ENCODE data around the gene CARMIL1.

GRCh38 chr6:25555188-25555587 lies 276.0 kb downstream of the CARMIL1 start:
- TF ChIP-seq JUND (IDR thresholded peaks at IDR 0.05; ENCODE audit: low read depth, low read length) (no peak), HCFC1 (IDR thresholded peaks at IDR 0.05; ENCODE audit: low read length) (no peak), POLR2A (IDR thresholded peaks at IDR 0.05; ENCODE audit: low read depth, low read length) (no peak), EGR1 (IDR thresholded peaks at IDR 0.05; ENCODE audit: borderline replicate concordance in 1 of 2, low read depth in 2 of 2, low read length in 2 of 2) (no peak), USF1 (IDR thresholded peaks at IDR 0.05; ENCODE audit: borderline replicate concordance, extremely low read length, insufficient read depth, low read depth, low read length) (no peak), YY1 (IDR thresholded peaks at IDR 0.05; ENCODE audit: low read depth, low read length) (no peak), CREB1 (IDR thresholded peaks at IDR 0.05; ENCODE audit: low read depth) (no peak), EP300 (IDR thresholded peaks at IDR 0.05; ENCODE audit: borderline replicate concordance in 1 of 2, control insufficient read depth in 1 of 2, low read depth in 2 of 2, low read length in 2 of 2) (no peak)
